ENCODE results near the gene F3.

F3 gene

DNA sequence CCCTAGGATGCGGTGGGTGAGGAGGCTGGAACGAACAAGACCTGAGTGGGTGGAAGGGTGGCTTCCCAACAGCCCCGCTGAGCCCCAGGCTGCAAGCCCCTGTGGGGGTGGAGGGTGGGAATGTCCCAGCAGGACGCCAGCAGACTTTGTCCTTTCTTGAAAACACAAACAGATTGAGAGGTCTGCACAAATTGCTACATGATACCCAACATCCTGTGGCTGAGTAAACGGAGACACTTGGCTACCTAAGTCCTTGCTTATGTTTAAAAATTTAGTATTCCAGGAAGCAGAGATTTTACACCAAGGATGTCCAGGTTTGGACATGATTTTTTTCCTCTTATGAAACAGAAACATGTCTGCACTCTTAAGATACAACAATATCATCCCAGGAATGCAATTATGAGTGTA lies 11.8 kb upstream of the F3 start:
- no peak for DNase-seq (ENCODE audit: low read depth)
- no peak overlapping the region for H3K4me3 ChIP-seq (ENCODE audit: low read depth, low read length)
- no peak for TF ChIP-seq POLR2A (IDR thresholded peaks at IDR 0.05; ENCODE audit: extremely low read depth, insufficient read length)

DNA sequence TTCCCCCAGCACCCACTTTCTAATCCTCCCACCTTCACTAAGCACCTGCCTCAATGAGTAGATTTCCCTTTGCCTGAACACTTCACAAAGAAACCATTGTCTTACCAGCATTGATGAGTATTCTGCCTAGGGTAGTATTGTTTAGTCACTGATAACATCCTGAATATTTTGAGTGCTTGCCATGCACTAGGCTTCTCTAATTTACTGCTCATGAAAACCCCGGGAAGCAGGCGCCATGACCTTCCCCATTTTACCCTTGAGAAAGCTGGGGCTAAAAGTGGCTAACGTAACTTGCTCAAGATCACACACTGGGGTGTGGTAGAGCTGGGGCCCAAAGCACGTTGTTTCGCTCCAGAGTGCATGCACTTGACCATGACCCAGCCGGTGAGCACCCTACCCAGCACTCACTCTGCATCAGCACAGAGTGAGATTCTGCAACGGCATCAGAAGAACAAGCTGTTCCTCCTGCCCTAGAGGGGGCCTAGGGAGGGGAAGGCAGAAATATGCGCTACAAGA lies 10.6 kb upstream of the F3 start:
- no peak for TF ChIP-seq MYC (IDR thresholded peaks at IDR 0.05; ENCODE audit: low read depth, low read length)
- no peak for TF ChIP-seq MAX (IDR thresholded peaks at IDR 0.05; ENCODE audit: low read depth, low read length)
- no peak overlapping the region for H3K4me3 ChIP-seq (ENCODE audit: low read depth, low read length)
- DNase-seq (ENCODE audit: low read depth) = no peak

DNA sequence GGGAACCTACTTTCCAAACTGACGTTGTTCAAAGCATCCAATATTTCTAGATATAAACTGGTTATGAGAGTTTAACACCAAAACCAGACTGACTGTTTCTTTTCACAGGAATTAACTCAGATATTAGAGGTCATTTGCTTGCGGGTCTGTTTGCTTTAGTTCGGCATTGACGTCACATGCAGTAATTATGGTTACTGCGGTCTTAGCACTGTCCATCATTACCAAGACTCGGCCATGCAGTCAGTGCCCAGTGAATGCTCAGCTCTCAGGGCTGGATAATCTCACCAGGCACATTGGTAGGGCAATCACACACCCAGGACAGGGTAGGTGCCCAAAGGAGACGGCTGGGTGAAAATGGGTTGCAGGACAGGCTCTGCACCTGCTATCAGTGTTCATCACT lies 9.9 kb upstream of the F3 start:
- no peak for TF ChIP-seq CTCF (IDR thresholded peaks at IDR 0.05; ENCODE audit: low read depth, low read length)
- TF ChIP-seq MYC (IDR thresholded peaks at IDR 0.05; ENCODE audit: low read depth, low read length) = no peak
- no peak for TF ChIP-seq POLR2A (IDR thresholded peaks at IDR 0.05; ENCODE audit: extremely low read depth, insufficient read length)
- TF ChIP-seq MAX (IDR thresholded peaks at IDR 0.05; ENCODE audit: low read depth, low read length) = no peak
- no peak for DNase-seq (ENCODE audit: low read depth)

DNA sequence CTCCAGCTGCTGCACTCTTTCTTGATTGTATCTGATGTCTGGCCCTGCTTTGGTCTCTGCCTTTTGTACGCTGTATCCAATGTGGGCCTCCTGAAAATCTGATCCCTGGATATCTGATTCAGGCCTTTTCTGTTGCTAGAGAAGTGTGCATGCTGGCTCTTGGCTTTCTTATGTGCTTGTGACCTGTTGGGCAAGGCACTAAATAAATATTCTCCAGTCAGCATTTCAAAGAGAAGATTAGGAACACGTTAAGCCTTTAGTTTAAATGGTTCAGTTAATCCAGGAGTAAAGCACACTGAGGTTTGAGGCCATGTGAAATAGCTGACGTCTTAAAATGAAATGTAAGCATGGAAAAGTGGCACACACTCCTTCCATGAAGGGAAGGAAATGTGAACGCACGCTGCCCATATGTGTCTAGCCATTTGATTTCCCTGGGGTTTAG lies 9.3 kb upstream of the F3 start:
- H3K4me3 ChIP-seq (ENCODE audit: low read depth, low read length) = no peak overlapping the region
- no peak for DNase-seq (ENCODE audit: low read depth)
- no peak for TF ChIP-seq POLR2A (IDR thresholded peaks at IDR 0.05; ENCODE audit: extremely low read depth, insufficient read length)
- TF ChIP-seq CTCF (IDR thresholded peaks at IDR 0.05; ENCODE audit: low read depth, low read length) = no peak
- no peak for TF ChIP-seq MYC (IDR thresholded peaks at IDR 0.05; ENCODE audit: low read depth, low read length)
- no peak for TF ChIP-seq MAX (IDR thresholded peaks at IDR 0.05; ENCODE audit: low read depth, low read length)

More for the DNA sequence above, 9.9 kb upstream of the F3 start:
- H3K4me3 ChIP-seq (ENCODE audit: low read depth, low read length) = no peak overlapping the region

DNA sequence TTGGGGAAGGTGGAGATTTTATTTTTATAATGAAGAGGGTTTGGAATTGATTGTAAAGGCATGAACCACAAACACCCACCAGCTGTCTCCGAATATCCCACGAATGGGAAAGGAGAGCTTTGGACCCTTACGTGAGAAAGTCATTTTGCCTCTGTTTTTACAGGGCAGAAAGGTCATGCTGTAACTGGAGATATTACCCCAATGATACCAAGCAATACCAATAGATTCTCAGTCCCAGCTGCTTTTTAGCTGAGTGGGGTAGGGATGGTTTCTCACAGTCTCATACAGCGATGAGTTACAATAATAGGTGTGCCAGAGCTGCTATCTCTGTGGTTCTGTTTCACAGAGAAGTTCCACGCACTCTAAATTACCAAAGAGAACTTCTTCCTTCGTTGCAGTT lies 8.8 kb upstream of the F3 start:
- TF ChIP-seq MYC (IDR thresholded peaks at IDR 0.05; ENCODE audit: low read depth, low read length) = no peak
- TF ChIP-seq MAX (IDR thresholded peaks at IDR 0.05; ENCODE audit: low read depth, low read length) = no peak
- no peak for TF ChIP-seq POLR2A (IDR thresholded peaks at IDR 0.05; ENCODE audit: extremely low read depth, insufficient read length)
- TF ChIP-seq CTCF (IDR thresholded peaks at IDR 0.05; ENCODE audit: low read depth, low read length) = no peak
- DNase-seq (ENCODE audit: low read depth) = no peak
- H3K4me3 ChIP-seq (ENCODE audit: low read depth, low read length) = no peak overlapping the region

DNA sequence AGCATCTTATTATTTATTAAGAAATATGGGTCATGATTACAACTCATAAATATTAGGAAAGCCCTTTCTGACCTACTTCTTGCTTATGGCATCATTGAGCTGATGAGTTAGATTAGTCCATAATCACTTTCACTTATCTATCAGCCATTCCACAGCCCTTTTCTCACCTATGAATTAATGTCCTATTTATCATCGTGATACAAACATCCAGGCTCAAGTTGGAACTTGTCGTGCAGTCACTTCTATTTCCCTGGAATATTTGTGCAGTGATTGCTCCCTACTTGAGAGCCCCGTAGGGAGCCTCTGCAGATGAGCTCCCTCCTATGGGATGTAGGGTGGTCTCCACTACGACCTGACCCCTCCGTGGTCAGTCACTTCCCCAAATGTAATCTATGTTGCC lies 8.1 kb upstream of the F3 start:
- DNase-seq (ENCODE audit: low read depth) = no peak
- H3K4me3 ChIP-seq (ENCODE audit: low read depth, low read length) = no peak overlapping the region
- TF ChIP-seq MYC (IDR thresholded peaks at IDR 0.05; ENCODE audit: low read depth, low read length) (no peak), MAX (IDR thresholded peaks at IDR 0.05; ENCODE audit: low read depth, low read length) (no peak)

- no peak for DNase-seq (ENCODE audit: low read depth)
These were observed 3.3 kb upstream of the F3 start for GRCh38 chr1:94544706-94545490.

More at GRCh38 chr1:94544706-94545490, 3.3 kb upstream of the F3 start:
- TF ChIP-seq MYC (IDR thresholded peaks at IDR 0.05; ENCODE audit: low read depth, low read length) (no peak), CTCF (IDR thresholded peaks at IDR 0.05; ENCODE audit: low read depth, low read length) (no peak), MAX (IDR thresholded peaks at IDR 0.05; ENCODE audit: low read depth, low read length) (no peak), POLR2A (IDR thresholded peaks at IDR 0.05; ENCODE audit: extremely low read depth, insufficient read length) (no peak)
- no peak overlapping the region for H3K4me3 ChIP-seq (ENCODE audit: low read depth, low read length)
